HUES48 (cell line): ENCODE results near the gene PLA2G4F.
A peak's percentile ranks its signal among the peaks of the same experiment; 100 is the strongest.

Experiments
- H3K27ac ChIP-seq: one replicate; pipeline ENCODE4 v1.7.0; 2013; ENCODE audit warnings: low read depth, low read length, inconsistent platforms
- H3K27me3 ChIP-seq: 2 replicates; pipeline ENCODE4 v1.6.1; 2013; ENCODE audit warnings: mild to moderate bottlenecking, low read length; ENCODE audit not compliant: control insufficient read depth, insufficient read depth
- H3K36me3 ChIP-seq: 2 replicates; pipeline ENCODE4 v1.6.1; 2013; ENCODE audit warnings: low read length; ENCODE audit not compliant: control insufficient read depth, insufficient read depth
- H3K4me1 ChIP-seq: 2 replicates; pipeline ENCODE4 v1.6.1; 2013; ENCODE audit warnings: mild to moderate bottlenecking, low read length; ENCODE audit not compliant: control insufficient read depth, insufficient read depth
- H3K4me3 ChIP-seq: 2 replicates; pipeline ENCODE4 v1.5.1; 2013; ENCODE audit warnings: mild to moderate bottlenecking, low read depth, low read length
- H3K9ac ChIP-seq: 2 replicates; pipeline ENCODE4 v1.6.1; 2013; ENCODE audit warnings: mild to moderate bottlenecking, low read depth, low read length, moderate library complexity
- H3K9me3 ChIP-seq: 2 replicates; pipeline ENCODE4 v1.6.1; 2013; ENCODE audit warnings: low read length; ENCODE audit not compliant: control insufficient read depth, insufficient read depth

The PLA2G4F gene

GRCh38 chr15:42130246-42130986 lies 26.0 kb downstream of the PLA2G4F start:
- no peaks in the 10 kb centered on the region for H3K27me3 ChIP-seq
- no peaks in the 10 kb centered on the region; the same call in 1 of the 2 replicates for H3K4me1 ChIP-seq
- H3K27ac ChIP-seq, result no peak overlapping the region
- no peak overlapping the region for H3K4me3 ChIP-seq
- H3K9me3 ChIP-seq, result no peaks in the 10 kb centered on the region
- H3K9ac ChIP-seq, result no peak overlapping the region
- no peaks in the 10 kb centered on the region for H3K36me3 ChIP-seq

DNA sequence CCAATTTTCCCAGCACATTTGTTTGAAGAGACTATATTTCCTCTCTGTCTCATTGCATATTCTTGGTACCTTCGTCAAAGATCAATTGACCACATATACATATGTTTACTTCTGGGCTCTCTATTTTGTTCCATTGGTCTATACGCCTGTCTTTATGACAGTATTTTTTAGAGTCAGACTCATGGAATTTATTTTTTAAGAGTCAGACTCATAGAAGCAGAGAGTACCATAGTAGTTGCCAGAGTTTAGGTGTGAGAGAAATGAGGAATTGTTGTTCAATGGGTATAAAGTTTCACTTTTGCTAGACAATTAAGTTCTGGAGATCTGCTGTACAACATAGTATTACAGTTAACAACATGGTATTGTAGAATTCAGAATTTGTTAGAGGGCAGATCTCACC lies 27.1 kb downstream of the PLA2G4F start:
- Histone ChIP-seq H3K4me1 (no peaks in the 10 kb centered on the region; the same call in 1 of the 2 replicates), H3K4me3 (no peak overlapping the region), H3K9me3 (no peaks in the 10 kb centered on the region)

DNA sequence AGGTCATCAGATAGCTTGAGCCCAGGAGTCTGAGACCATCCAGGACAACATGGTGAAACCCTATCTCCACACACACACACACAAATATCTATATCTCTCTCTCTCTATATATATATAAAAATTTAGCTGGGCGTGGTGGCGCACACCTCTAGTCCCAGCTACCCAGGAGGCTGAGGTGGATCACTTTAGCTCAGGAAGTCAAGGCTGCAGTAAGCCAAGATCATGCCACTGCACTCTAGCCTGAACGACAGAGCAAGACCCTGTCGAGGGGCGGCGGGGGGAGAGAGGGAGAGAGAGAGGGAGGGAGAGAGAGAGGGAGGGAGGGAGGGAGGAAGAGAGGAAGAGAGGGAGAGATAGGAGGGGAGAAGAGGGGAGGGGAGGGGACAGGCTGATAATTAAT lies 28.0 kb downstream of the PLA2G4F start:
- Histone ChIP-seq H3K27ac (no peak overlapping the region), H3K4me1 (no peaks in the 10 kb centered on the region; the same call in 1 of the 2 replicates), H3K9ac (no peak overlapping the region)

More for the DNA sequence above, 27.1 kb downstream of the PLA2G4F start:
- Histone ChIP-seq H3K27me3 (no peaks in the 10 kb centered on the region), H3K36me3 (no peaks in the 10 kb centered on the region), H3K27ac (no peak overlapping the region), H3K9ac (no peak overlapping the region)

DNA sequence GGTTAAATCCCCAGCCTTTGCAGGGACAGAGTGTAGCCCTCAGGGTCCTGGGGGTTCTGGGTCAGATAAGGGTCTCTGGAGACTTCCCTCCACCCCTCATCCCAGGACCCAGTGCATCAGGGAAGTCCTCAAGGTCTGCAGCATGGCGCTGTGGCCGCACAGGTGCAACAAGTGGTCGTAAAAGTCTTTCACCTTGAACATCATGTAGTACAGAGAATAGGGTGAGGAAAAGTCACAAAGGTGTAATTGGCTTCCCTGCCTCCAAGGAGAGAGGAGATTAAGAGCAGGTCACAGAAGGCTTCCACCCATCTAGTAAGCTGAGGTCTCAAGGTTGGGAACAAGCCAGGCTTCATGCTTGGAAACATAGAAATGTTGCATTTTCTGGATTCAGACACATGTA lies 32.9 kb downstream of the PLA2G4F start:
- Histone ChIP-seq H3K4me1 (peaks cover 11% of the 10 kb centered on the region), H3K36me3 (no peaks in the 10 kb centered on the region), H3K9ac (no peak overlapping the region), H3K4me3 (no peak overlapping the region), H3K27me3 (no peaks in the 10 kb centered on the region; the same call in 1 of the 2 replicates), H3K9me3 (no peaks in the 10 kb centered on the region), H3K27ac (no peak overlapping the region)

More for the DNA sequence above, 28.0 kb downstream of the PLA2G4F start:
- Histone ChIP-seq H3K4me3 (no peak overlapping the region), H3K36me3 (no peaks in the 10 kb centered on the region), H3K9me3 (no peaks in the 10 kb centered on the region), H3K27me3 (no peaks in the 10 kb centered on the region)

DNA sequence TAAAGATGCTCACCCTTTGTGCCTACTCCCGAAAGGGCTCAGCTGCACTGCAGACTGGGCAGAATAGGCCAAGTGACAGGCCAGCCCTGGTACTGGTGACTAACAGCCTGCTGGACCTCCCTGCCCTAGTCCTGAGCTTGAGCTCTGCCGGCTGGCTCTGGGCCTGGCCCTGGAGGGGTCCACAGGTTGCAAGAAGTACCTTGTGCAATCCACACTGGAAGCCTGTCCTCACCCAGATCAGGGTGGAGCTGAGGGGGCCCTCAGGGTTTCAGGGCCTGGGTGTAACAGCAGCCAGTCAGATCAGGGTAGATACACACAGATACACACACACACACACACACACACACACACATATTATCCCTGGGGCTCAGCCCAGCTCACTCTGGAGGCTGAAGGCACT lies 34.8 kb downstream of the PLA2G4F start:
- Histone ChIP-seq H3K4me1 (peaks cover 15% of the 10 kb centered on the region), H3K4me3 (no peak overlapping the region), H3K36me3 (no peaks in the 10 kb centered on the region), H3K9ac (no peak overlapping the region), H3K27me3 (no peaks in the 10 kb centered on the region; the same call in 1 of the 2 replicates), H3K9me3 (no peaks in the 10 kb centered on the region), H3K27ac (no peak overlapping the region)

DNA sequence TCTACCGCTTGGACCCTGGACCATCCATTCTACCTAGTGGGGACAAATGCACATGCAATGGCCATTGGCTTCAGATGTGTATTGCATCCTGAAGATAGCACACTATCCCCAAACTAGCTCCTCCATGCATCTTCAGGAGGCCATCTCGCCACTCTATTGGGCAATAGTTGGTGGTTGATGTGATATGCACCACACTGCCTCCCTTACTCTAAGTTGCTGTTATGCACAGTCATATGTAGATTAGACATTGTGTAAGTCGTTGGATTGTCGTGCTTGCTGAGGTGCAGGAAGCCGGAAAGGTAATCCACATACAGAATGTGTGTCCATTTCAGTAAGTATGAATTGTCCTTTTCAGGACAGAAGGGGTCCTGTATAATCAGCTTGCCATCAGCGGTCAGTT lies 35.4 kb downstream of the PLA2G4F start:
- no peak overlapping the region for H3K27ac ChIP-seq
- H3K4me3 ChIP-seq, result no peak overlapping the region
- H3K9me3 ChIP-seq, result no peaks in the 10 kb centered on the region
- H3K27me3 ChIP-seq, result no peaks in the 10 kb centered on the region; the same call in 1 of the 2 replicates
- H3K4me1 ChIP-seq, result peaks cover 15% of the 10 kb centered on the region
- no peak overlapping the region for H3K9ac ChIP-seq
- H3K36me3 ChIP-seq, result no peaks in the 10 kb centered on the region

DNA sequence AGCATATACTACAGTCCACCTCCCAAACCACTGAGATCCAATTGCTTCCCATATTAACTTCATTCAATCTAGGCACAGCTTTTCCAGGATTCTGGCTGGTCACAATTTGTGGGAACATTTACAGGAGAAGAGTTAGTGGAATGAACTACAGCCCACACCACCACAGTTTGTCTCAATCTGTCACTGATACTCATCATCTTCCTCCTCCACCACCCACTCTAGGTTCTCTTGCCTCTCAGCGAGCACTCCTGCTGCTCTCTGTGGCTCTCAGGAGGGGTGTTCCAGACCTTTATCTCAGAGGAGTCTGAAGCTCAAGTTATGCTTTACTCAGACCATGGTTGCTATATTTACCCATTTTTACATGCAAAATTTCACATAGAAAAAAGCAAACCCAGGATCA lies 36.2 kb downstream of the PLA2G4F start:
- H3K4me3 ChIP-seq, result no peak overlapping the region
- H3K4me1 ChIP-seq, result peaks cover 15% of the 10 kb centered on the region
- no peaks in the 10 kb centered on the region; the same call in 1 of the 2 replicates for H3K27me3 ChIP-seq
- no peak overlapping the region for H3K9ac ChIP-seq
- H3K36me3 ChIP-seq, result no peaks in the 10 kb centered on the region
- H3K9me3 ChIP-seq, result no peaks in the 10 kb centered on the region
- H3K27ac ChIP-seq, result no peak overlapping the region

GRCh38 chr15:42119446-42119760 lies 37.0 kb downstream of the PLA2G4F start:
- no peak overlapping the region for H3K27ac ChIP-seq
- no peak overlapping the region for H3K4me3 ChIP-seq
- H3K9ac ChIP-seq, result no peak overlapping the region
- no peaks in the 10 kb centered on the region for H3K36me3 ChIP-seq
- H3K27me3 ChIP-seq, result no peaks in the 10 kb centered on the region; the same call in 1 of the 2 replicates
- H3K9me3 ChIP-seq, result no peaks in the 10 kb centered on the region
- peaks cover 15% of the 10 kb centered on the region for H3K4me1 ChIP-seq

DNA sequence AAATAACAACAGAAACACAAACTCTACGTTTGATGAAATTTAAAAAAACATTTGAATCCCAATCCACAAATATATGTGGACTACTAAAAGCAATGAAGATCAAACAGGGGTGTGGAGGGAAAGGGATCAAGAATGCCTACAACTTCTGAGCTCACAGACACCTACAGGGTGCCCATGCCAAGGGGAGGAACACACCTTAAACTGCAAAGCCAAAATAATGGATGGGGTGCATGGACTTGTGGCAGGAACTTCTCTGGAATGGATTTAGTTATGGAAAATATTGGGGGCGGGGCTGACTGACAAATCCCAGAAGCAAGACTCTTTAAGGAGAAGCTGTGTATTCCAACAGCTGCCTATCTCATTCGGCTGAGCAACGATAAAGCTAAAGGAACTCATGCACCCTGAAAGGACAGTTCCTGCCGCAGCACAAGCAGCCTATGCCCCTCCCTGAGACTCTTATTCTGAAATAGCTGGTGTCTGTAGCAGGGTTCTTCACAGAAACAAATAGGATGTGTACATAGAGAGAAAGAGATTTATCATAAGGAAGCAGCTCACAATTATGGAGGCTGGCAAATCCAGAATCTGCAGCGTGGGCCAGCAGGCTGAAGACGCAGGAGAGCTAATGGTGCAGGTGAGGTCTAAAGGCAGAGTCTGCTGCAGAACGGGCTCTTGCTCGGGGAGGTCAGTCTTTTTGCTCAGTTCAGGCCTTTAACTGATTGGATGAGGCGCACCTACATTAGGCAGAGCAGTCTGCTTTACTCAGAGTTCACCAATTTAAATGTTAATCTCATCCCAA lies 37.6 kb downstream of the PLA2G4F start:
- H3K4me1 ChIP-seq, result peaks cover 15% of the 10 kb centered on the region
- H3K27me3 ChIP-seq, result no peaks in the 10 kb centered on the region; the same call in 1 of the 2 replicates
- H3K9ac ChIP-seq, result no peak overlapping the region
- peak overlapping the region; percentile 17; the same call in 1 of the 2 replicates for H3K4me3 ChIP-seq
- no peaks in the 10 kb centered on the region for H3K9me3 ChIP-seq
- H3K27ac ChIP-seq, result no peak overlapping the region
- no peaks in the 10 kb centered on the region for H3K36me3 ChIP-seq

DNA sequence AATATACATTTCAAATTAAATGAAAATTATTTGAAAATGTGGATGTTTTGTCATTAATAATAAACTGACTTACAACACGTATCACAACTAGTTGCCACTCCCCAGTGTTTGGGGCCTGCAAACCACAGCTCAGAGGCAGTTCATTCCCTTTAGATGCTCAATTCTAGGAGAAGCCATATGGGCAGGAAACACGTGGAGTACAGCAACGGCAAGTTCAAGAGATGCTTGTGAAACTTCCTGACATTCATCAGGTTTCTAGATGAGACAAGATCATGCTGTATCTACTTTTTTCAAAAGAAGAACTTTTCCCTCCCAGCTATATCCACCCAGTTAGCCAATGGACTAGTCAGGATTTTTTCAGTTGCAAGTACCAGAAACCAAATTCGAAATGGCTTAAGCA lies 44.5 kb downstream of the PLA2G4F start:
- Histone ChIP-seq H3K27ac (no peak overlapping the region), H3K9ac (no peak overlapping the region), H3K36me3 (no peaks in the 10 kb centered on the region), H3K9me3 (no peaks in the 10 kb centered on the region), H3K4me1 (no peaks in the 10 kb centered on the region), H3K4me3 (no peak overlapping the region), H3K27me3 (no peaks in the 10 kb centered on the region)

DNA sequence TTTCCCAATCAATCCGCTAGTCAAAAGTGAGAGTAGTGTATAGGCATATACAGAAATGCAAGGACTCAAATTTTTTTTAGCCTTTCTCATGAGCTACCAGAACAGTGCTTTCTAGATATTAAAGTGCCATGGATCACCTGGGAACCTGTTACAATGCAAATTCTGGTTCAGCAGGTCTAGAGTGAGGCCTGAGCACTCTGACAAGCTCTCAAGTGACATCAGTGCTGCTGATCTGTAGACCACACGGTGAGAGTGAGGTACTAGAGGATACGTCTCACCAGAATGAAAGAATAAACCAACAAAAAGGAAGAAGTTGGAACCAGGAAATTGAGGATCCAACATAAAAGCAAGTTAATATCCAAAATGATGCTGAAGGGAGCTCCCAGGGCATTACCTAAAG lies 46.1 kb downstream of the PLA2G4F start:
- Histone ChIP-seq H3K4me1 (no peaks in the 10 kb centered on the region), H3K4me3 (no peak overlapping the region), H3K27ac (no peak overlapping the region), H3K9ac (no peak overlapping the region), H3K27me3 (no peaks in the 10 kb centered on the region), H3K9me3 (no peaks in the 10 kb centered on the region), H3K36me3 (no peaks in the 10 kb centered on the region)
